Heart left ventricle (tissue), 16 donors: ENCODE data around the gene COA6. TPM values are rescaled to one million over a fixed set of nuclear protein-coding genes. Genes with fewer than 3 reads are reported as not detected.

Experiments used
- ATAC-seq, 4 donors: fragments of 200-7000 bp; cut with Tn5 transposase; one replicate each; pipeline ENCODE4 v1.9.1; 2020 to 2022; ENCODE audit warnings: moderate library complexity in 4 of 4, mild to moderate bottlenecking in 3 of 4, moderate number of reproducible peaks in 1 of 4
- DNase-seq, 5 donors: peaks; one replicate each; pipeline ENCODE4 v3.0.0-alpha.2; 2020
- H3K27ac ChIP-seq, 12 donors: fragments of 200-600 bp; sonication (generic) in 4 of 12; one replicate each; pipeline versions ENCODE4 v1.5.0 to v1.8.0; 2016 to 2022; ENCODE audit warnings: mild to moderate bottlenecking in 2 of 12
- H3K27me3 ChIP-seq, 9 donors: fragments of 200-600 bp; sonication (generic) in 2 of 9; one replicate each; pipeline versions ENCODE4 v1.5.1 to v1.8.0; 2016 to 2022; ENCODE audit warnings: mild to moderate bottlenecking in 3 of 9
- H3K36me3 ChIP-seq, 9 donors: fragments of 200-600 bp; sonication (generic) in 2 of 9; one replicate each; pipeline versions ENCODE4 v1.5.0 to v1.8.0; 2018 to 2022; ENCODE audit warnings: mild to moderate bottlenecking in 2 of 9
- H3K4me1 ChIP-seq, 12 donors: fragments of 200-600 bp; sonication (generic) in 4 of 12; one replicate each; pipeline versions ENCODE4 v1.5.0 to v1.8.0; 2016 to 2022; ENCODE audit warnings: mild to moderate bottlenecking in 3 of 12
- H3K4me3 ChIP-seq, 12 donors: fragments of 200-600 bp; sonication (generic) in 4 of 12; one replicate each; pipeline versions ENCODE4 v1.5.0 to v1.8.0; 2017 to 2022; ENCODE audit warnings: mild to moderate bottlenecking in 9 of 12, moderate library complexity in 4 of 12
- H3K9me3 ChIP-seq, 12 donors: fragments of 200-600 bp; sonication (generic) in 4 of 12; one replicate each; pipeline versions ENCODE4 v1.5.0 to v1.8.0; 2016 to 2022; ENCODE audit warnings: mild to moderate bottlenecking in 1 of 12
- POLR2A ChIP-seq, 2 donors: fragments of 450-650 bp; IDR thresholded peaks; one replicate each; pipeline ENCODE4 v1.6.1; 2017; ENCODE audit warnings: antibody characterized with exemption in 2 of 2, mild to moderate bottlenecking in 2 of 2, moderate library complexity in 2 of 2
- WGBS, 4 donors: extraction: QIAGEN DNeasy Blood & Tissue Kit in 2 of 4; methylation state at CpG; one replicate each; pipeline versions ENCODE4 v1.1.5 to v1.1.7; 2013 to 2018; 5-methylcytosine and 5-hydroxymethylcytosine counted together
- intact Hi-C, 10 donors: fragments of 100-400 bp; cut with DNase I; formaldehyde crosslinking; loops; one replicate each; pipeline versions ENCODE4 v1.11.1 to v1.14.2; 2022
- polyA plus RNA-seq, 2 donors: library from polyadenylated mRNA; stranded (reverse); fragments of 200-250 nt; gene quantifications; one replicate each; pipeline ENCODE4 v1.2.3, GENCODE V29; 2013
- total RNA-seq, 9 donors: library from RNA; depleted of rRNA in 2 of 9; stranded (reverse); fragments of >200 nt in 2 of 9; fragmentation: NEBNext Ultra II Directional in 3 of 9; extraction: Animal tissue kit (Norgen Biotek cat#: 25700) in 3 of 9; gene quantifications; one replicate each; pipeline versions ENCODE4 v1.1.0 to v1.2.4, GENCODE V29; 2016 to 2023
- TF ChIP-seq, protein P1 (sequence below), 12 donors: fragments of 200-600 bp; sonication (generic) in 4 of 12; IDR thresholded peaks; one replicate each; pipeline versions ENCODE4 v1.5.0 to v1.8.0; 2018 to 2022; ENCODE audit warnings: antibody characterized with exemption in 12 of 12, mild to moderate bottlenecking in 5 of 12
- donor health status: ischemic (EF 13 %, LVEDD 7.1; RV severe dilation, severe dysfunction).
- donor health status: healthy with polysubstance abuse.
- donor health status: DM: no; HTN: yes; CAD: no.
- donor health status: DM: no; HTN: no; CAD: no.
- donor health status: ischemic (EF 25% LVEDD 6.9; RV normal size, moderate dysfunction).
- donor health status: ischemic (EF 25% LVEDD 5.7; RV mildly dilated, moderate dysfunction).
- donor health status: healthy.
- donor health status: DM: yes; HTN: yes; CAD: no.
- donor health status: ischemic (EF 35%, LVEDD 5.7; RV mildly dilated, moderate dysfunction).
- donor health status: nonischemic (EF 11% LVEDD 7.7; RV severe dilation, severe dysfunction).
- donor health status: DM: yes; HTN: yes; CAD: no.
- donor health status: PGD.
- donor health status: ischemic (EF 29% LVEDD 5.4; RV normal size, mild dysfunction).
- donor health status: nonischemic (EF 23%, LVEDD 6.1; RV moderate dilation, normal function).

Gene COA6
- total and polyA plus RNA-seq, 11 donors, result 25.5 to 133 (median 33.3) TPM

DNA sequence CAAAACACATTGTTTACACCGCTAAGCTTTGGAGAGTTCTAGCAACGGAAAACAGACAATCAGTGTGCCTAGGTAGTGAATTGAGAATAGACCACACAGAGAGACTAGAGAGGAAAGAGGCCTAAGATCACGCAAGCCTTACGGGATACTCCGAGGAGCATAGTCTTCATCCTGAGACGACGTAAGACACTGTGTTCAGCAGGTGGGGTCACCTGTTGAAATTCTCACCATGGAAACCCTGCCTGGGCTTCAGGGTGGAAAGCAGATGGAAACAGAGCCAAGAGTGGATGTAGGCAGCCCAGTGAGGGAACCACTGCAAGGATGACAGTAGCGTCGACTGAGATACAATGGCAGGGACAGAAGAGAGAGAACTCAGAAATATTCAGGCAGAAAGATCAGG is 40.2 kb downstream of the COA6 start:
- Histone ChIP-seq H3K9me3 (no peaks in the 10 kb centered on the region), H3K27ac (no peak overlapping the region), H3K4me1 (no peaks in the 10 kb centered on the region), H3K4me3 (no peak overlapping the region), H3K36me3 (peaks cover 0 to 84% (median 57%) of the 10 kb centered on the region in 9 donors), H3K27me3 (no peaks in the 10 kb centered on the region)
- no peak for DNase-seq
- no peak for ATAC-seq
- WGBS, 4 donors, result 95 to 98% (median 97%) methylated on average over 9 of the region's 9 CpGs
- intact Hi-C loops, result no loop called here
- TF ChIP-seq POLR2A (IDR thresholded peaks at IDR 0.05), result no peak
- TF ChIP-seq, protein P1, sequence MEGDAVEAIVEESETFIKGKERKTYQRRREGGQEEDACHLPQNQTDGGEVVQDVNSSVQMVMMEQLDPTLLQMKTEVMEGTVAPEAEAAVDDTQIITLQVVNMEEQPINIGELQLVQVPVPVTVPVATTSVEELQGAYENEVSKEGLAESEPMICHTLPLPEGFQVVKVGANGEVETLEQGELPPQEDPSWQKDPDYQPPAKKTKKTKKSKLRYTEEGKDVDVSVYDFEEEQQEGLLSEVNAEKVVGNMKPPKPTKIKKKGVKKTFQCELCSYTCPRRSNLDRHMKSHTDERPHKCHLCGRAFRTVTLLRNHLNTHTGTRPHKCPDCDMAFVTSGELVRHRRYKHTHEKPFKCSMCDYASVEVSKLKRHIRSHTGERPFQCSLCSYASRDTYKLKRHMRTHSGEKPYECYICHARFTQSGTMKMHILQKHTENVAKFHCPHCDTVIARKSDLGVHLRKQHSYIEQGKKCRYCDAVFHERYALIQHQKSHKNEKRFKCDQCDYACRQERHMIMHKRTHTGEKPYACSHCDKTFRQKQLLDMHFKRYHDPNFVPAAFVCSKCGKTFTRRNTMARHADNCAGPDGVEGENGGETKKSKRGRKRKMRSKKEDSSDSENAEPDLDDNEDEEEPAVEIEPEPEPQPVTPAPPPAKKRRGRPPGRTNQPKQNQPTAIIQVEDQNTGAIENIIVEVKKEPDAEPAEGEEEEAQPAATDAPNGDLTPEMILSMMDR (IDR thresholded peaks at IDR 0.05), result no peak

DNA sequence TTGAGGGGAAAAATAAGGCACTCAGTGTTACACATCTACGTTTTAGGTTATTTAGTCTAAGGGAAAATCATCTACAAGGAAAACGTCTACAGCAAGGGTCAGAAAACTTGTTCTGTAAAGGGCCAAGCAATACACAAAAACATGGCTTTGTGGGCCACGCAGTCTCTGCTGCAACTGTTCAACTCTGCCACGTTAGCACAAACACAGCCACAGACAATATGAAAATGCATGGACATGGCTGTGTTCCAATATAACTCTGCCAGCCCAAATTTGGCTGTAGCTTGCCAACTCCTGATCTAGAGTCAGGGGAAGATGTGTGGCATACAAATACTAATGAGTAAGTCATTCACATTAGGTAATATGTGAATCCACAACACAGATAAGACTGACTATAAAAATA is 40.7 kb downstream of the COA6 start:
- Histone ChIP-seq H3K27me3 (no peaks in the 10 kb centered on the region), H3K4me3 (no peak overlapping the region), H3K36me3 (peaks cover 0 to 82% (median 54%) of the 10 kb centered on the region in 9 donors), H3K9me3 (no peaks in the 10 kb centered on the region), H3K27ac (no peak overlapping the region), H3K4me1 (no peaks in the 10 kb centered on the region)
- WGBS, 4 donors, result 84 to 91% (median 88%) methylated on average over 4 of the region's 4 CpGs
- DNase-seq (no peak), ATAC-seq (no peak)
- intact Hi-C loops, result no loop called here
- TF ChIP-seq, protein P1 (IDR thresholded peaks at IDR 0.05), result no peak
- no peak for TF ChIP-seq POLR2A (IDR thresholded peaks at IDR 0.05)

DNA sequence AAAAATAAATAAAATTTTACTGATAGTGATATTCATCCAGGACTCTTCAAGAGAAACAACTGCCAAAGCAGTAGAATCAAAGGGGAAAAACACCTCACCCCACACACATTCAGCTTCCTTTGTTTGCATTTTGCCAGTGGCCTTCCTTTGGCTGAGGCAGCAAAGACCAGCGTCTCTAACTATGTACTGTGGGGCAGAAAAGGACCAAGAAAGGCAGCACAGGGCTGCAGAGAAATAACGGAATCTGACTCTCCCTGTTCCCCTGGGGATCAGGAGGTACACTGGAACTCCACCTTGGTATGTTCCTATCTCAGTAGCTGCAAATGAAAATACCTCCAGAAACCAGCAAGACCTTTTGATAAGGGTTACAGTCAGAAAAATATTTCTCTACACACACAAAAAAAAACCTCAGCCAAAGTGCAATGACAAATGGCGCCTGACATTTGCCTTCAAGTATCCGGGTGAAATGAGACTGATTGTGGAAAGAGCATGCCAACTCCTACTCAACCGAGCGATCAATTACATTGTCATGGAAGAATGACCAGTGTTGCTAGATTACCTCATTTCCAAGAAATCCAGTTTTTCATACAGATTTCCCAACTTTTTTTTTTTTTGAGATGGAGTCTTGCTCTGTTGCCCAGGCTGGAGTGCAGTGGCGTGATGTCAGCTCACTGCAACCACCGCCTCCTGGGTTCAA is 54.8 kb downstream of the COA6 start:
- Histone ChIP-seq H3K4me1 (no peaks in the 10 kb centered on the region), H3K4me3 (no peak overlapping the region), H3K27me3 (no peaks in the 10 kb centered on the region), H3K36me3 (peaks cover 0 to 89% (median 71%) of the 10 kb centered on the region in 9 donors), H3K27ac (no peak overlapping the region), H3K9me3 (no peaks in the 10 kb centered on the region)
- DNase-seq (no peak), ATAC-seq (no peak)
- intact Hi-C loops, result no loop called here
- TF ChIP-seq, protein P1 (IDR thresholded peaks at IDR 0.05), result no peak
- no peak for TF ChIP-seq POLR2A (IDR thresholded peaks at IDR 0.05)
- 81 to 87% (median 84%) methylated on average over 8 of the region's 8 CpGs for WGBS, 4 donors

DNA sequence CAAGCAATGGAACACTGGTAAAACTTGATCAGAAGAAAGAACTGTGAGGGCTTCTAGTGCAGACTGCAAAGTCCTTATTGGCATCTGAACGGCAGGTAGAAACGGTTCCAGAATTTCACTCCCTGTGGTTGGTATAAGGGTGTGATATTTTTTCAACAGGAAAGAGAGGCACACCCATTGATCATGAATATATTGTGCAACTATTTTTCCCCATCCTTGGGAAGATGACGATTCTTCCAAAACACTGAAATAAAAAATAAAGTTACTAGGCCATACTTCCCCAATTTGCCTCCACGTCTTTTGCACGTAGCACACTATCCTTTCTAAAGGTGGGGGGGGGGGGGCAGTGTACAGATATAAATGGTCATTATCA is 56.2 kb downstream of the COA6 start:
- Histone ChIP-seq H3K9me3 (no peaks in the 10 kb centered on the region), H3K4me1 (no peaks in the 10 kb centered on the region), H3K27me3 (no peaks in the 10 kb centered on the region), H3K27ac (no peak overlapping the region), H3K36me3 (peaks cover 0 to 89% (median 72%) of the 10 kb centered on the region in 9 donors), H3K4me3 (no peak overlapping the region)
- intact Hi-C loops, result no loop called here
- ATAC-seq (no peak), DNase-seq (no peak)
- TF ChIP-seq POLR2A (IDR thresholded peaks at IDR 0.05), result no peak
- TF ChIP-seq, protein P1 (IDR thresholded peaks at IDR 0.05), result no peak
- 85 to 90% (median 89%) methylated on average over 5 of the region's 5 CpGs for WGBS, 4 donors
